Skeletal muscle tissue (tissue), 4 donors: Measurements from ENCODE around the gene BABAM2. TPM values are rescaled to one million over a fixed set of nuclear protein-coding genes. Genes with fewer than 3 reads are reported as not detected.

Source experiments
- H3K27ac ChIP-seq: one replicate; pipeline ENCODE4 v1.7.0; 2013; ENCODE audit warnings: mild to moderate bottlenecking, low read depth, low read length, inconsistent platforms
- H3K27me3 ChIP-seq, 3 donors: one replicate each; pipeline ENCODE4 v1.7.0; 2013; ENCODE audit warnings: low read length in 3 of 3; ENCODE audit not compliant: control insufficient read depth in 3 of 3, insufficient read depth in 3 of 3
- H3K36me3 ChIP-seq, 3 donors: one replicate each; pipeline ENCODE4 v1.7.0; 2013; ENCODE audit warnings: low read length in 3 of 3; ENCODE audit not compliant: control insufficient read depth in 3 of 3, insufficient read depth in 3 of 3
- H3K4me1 ChIP-seq, 3 donors: one replicate each; pipeline ENCODE4 v1.7.0; 2013; ENCODE audit warnings: low read length in 3 of 3, mild to moderate bottlenecking in 3 of 3; ENCODE audit not compliant: control insufficient read depth in 3 of 3, insufficient read depth in 3 of 3
- H3K4me3 ChIP-seq, 3 donors: one replicate each; pipeline ENCODE4 v1.7.0; 2013; ENCODE audit warnings: low read length in 3 of 3
- H3K9ac ChIP-seq, 3 donors: one replicate each; pipeline ENCODE4 v1.7.0; 2013; ENCODE audit warnings: low read length in 3 of 3, mild to moderate bottlenecking in 3 of 3, moderate library complexity in 2 of 3, low read depth in 1 of 3
- H3K9me3 ChIP-seq, 3 donors: one replicate each; pipeline ENCODE4 v1.7.0; 2013; ENCODE audit warnings: low read length in 3 of 3; ENCODE audit not compliant: control insufficient read depth in 3 of 3
- total RNA-seq: library from RNA; depleted of rRNA; stranded (reverse); fragments of >200 nt; gene quantifications from one replicate; pipeline ENCODE4 v1.2.3, GENCODE V29; 2014
- donor health status: Osteomylitis.

BABAM2 gene
- total RNA-seq, 1 donor from 2014 or later, result 24.0 TPM

DNA sequence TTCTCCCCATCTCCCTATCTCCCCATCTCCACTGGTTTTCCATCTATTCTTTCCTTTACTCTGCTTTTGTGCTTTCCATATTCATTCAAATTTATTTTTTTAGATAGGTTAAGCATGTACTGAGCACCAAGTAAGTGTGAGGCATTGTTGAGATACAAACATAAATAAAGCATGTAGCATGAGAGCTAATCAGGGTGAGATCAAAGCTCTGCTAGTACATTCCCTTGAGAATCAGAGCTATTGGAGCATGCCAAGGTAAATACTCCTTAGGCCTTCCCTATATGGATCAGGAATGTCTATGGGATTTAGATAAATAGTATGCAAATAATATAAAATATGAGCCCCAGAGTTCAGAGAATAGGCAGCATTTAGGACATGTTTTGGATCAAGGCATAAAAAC is 25.3 kb downstream of the BABAM2 start:
- Histone ChIP-seq H3K36me3 (no peaks in the 10 kb centered on the region), H3K9ac (no peak overlapping the region), H3K4me1 (peaks cover 16 to 31% (median 18%) of the 10 kb centered on the region in 3 donors), H3K27me3 (no peaks in the 10 kb centered on the region), H3K9me3 (no peaks in the 10 kb centered on the region), H3K27ac (no peak overlapping the region), H3K4me3 (no peak overlapping the region)

DNA sequence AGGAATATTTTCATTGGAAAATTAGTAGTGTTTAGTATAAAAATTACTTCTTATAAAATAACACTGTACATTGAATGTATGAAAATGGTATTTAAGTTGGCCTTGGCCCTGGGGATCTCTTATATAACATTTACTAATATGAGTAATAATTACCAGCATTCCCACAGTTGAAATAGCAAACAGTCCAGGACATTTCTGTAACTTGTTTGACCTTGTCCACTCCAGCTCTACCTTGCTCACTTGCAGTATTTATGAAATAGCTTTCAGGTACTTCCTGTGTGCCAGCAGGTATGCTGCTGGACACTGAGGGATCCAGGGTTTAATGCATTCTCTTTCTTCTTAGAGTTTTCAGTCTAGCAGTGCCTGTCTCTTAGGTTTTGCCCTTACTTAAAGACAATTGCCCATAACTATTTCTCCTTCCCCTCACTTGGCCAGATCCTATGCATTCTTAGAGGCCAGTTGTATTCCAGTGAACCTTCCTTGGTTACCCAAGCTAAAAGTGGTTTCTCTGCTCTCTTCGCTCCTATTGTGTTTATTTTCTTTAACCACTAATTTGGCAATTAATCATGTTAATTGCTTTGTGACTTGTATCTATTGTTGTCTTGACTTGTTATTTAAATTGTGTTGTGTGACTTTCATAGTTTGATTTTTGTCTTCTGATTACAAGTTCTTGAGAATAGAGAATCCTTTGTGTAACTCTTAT is 25.9 kb downstream of the BABAM2 start:
- H3K27me3 ChIP-seq, result no peaks in the 10 kb centered on the region
- H3K9ac ChIP-seq, result no peak overlapping the region
- H3K4me3 ChIP-seq, result no peak overlapping the region
- peaks cover 16 to 29% (median 18%) of the 10 kb centered on the region in 3 donors for H3K4me1 ChIP-seq
- no peaks in the 10 kb centered on the region for H3K36me3 ChIP-seq
- no peak overlapping the region for H3K27ac ChIP-seq
- H3K9me3 ChIP-seq, result no peaks in the 10 kb centered on the region

GRCh38 chr2:27920148-27920885 is 29.8 kb downstream of the BABAM2 start:
- Histone ChIP-seq H3K27ac (peak overlapping the region; percentile 28), H3K27me3 (no peaks in the 10 kb centered on the region), H3K36me3 (no peaks in the 10 kb centered on the region), H3K4me1 (peaks cover 7 to 12% (median 12%) of the 10 kb centered on the region in 3 donors), H3K9ac (no peak overlapping the region), H3K4me3 (no peak overlapping the region), H3K9me3 (no peaks in the 10 kb centered on the region)

DNA sequence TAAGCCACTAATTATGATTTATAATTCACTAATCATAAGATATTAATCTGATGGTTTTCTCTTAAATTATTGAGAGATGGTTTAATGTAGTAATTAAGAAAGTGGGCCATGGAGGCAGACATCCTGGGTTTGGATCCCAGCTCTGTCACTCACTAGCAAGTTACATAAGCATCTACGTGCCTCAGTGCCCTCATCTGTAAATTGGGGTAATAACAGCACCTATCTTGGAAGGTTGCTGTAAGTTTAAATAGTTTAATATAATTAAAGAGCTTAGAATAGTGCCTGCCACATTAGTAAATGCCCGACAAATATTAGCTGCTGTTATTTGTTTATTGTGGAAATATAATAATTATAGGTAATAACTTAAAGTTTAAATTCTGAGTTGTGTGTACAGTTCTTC is 30.9 kb downstream of the BABAM2 start:
- H3K4me3 ChIP-seq, result no peak overlapping the region
- H3K27me3 ChIP-seq, result no peaks in the 10 kb centered on the region
- H3K9me3 ChIP-seq, result no peaks in the 10 kb centered on the region
- H3K9ac ChIP-seq, result no peak overlapping the region
- H3K27ac ChIP-seq, result no peak overlapping the region
- peaks cover 0 to 5% (median 3%) of the 10 kb centered on the region in 3 donors for H3K4me1 ChIP-seq
- no peaks in the 10 kb centered on the region for H3K36me3 ChIP-seq

DNA sequence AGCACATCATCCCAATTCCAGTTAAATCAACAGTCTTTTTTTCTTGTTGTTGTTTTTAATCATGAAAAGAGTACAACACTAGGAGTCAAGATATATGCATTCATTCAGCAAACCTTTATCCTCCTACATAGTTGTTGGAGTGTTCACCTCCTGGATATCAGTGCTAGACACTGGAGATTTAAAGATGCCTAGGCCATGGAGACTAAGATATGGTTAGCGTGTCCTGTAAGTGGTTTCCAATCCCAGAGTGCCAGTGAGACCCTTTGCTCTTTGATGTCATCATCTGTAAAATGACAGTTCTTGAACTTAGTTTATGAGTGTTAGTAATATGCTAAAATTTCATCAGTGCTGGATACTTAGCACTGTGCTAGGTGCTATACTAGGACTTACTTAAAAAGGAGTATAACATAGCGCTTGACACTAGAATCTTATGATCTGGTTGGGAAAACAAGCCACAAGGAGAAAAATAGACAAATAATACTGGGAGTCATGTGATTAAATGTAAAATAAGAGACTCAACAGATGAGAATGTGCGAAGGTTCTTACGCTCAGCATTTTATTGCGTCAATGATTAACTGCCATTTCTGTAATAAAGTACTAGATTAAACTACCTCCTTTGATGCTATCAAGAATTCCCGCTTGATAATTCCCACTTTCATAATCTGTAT is 31.5 kb downstream of the BABAM2 start:
- H3K27me3 ChIP-seq, result no peaks in the 10 kb centered on the region
- H3K9ac ChIP-seq, result no peak overlapping the region
- H3K4me1 ChIP-seq, result peaks cover 0 to 2% (median 0%) of the 10 kb centered on the region in 3 donors
- H3K36me3 ChIP-seq, result no peaks in the 10 kb centered on the region
- H3K9me3 ChIP-seq, result no peaks in the 10 kb centered on the region
- H3K27ac ChIP-seq, result no peak overlapping the region
- no peak overlapping the region for H3K4me3 ChIP-seq

GRCh38 chr2:27922842-27923241 is 32.3 kb downstream of the BABAM2 start:
- H3K4me1 ChIP-seq, result peaks cover 0 to 2% (median 0%) of the 10 kb centered on the region in 3 donors
- no peak overlapping the region for H3K27ac ChIP-seq
- no peaks in the 10 kb centered on the region for H3K9me3 ChIP-seq

GRCh38 chr2:27925766-27926472 is 35.4 kb downstream of the BABAM2 start:
- H3K27ac ChIP-seq, result no peak overlapping the region
- no peak overlapping the region for H3K9ac ChIP-seq
- H3K9me3 ChIP-seq, result no peaks in the 10 kb centered on the region
- peaks cover 0 to 5% (median 4%) of the 10 kb centered on the region in 3 donors for H3K36me3 ChIP-seq
- H3K4me1 ChIP-seq, result no peaks in the 10 kb centered on the region
- H3K4me3 ChIP-seq, result no peak overlapping the region
- H3K27me3 ChIP-seq, result no peaks in the 10 kb centered on the region

More at GRCh38 chr2:27922842-27923241, 32.3 kb downstream of the BABAM2 start:
- no peaks in the 10 kb centered on the region for H3K27me3 ChIP-seq
- H3K36me3 ChIP-seq, result no peaks in the 10 kb centered on the region
- H3K4me3 ChIP-seq, result no peak overlapping the region
- no peak overlapping the region for H3K9ac ChIP-seq

DNA sequence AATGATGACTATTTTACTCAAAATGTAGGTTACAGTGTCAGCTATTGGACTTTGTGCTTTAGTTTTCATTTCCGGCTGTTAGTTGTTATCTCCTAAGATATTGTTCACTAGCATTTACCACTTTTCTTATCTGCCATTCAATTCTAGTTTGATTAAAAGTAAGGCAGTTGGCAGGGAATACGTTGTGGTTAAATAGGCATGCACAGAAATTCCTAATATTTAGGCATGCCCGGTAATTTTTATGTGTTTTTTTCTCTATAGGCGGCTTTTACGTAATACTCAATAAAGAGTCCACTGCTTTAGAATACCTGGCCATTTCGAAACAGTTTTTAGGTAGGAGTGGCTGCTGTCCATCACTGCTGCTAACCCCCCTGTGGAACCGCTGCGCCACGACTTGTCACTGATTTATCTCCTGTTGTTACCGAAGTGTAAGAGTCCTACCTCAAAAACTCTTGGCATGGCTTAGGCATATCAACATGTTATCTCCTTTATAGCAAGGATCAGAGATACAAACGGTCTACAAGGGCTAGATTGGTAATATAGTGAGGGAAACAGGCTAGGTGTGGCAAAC is 39.5 kb downstream of the BABAM2 start:
- Histone ChIP-seq H3K27ac (no peak overlapping the region), H3K9ac (no peak overlapping the region), H3K36me3 (peaks cover 0 to 5% (median 4%) of the 10 kb centered on the region in 3 donors), H3K4me1 (no peaks in the 10 kb centered on the region), H3K4me3 (no peak overlapping the region), H3K27me3 (no peaks in the 10 kb centered on the region), H3K9me3 (no peaks in the 10 kb centered on the region)

- Histone ChIP-seq H3K4me1 (no peaks in the 10 kb centered on the region), H3K9ac (no peak overlapping the region), H3K36me3 (peaks cover 0 to 5% (median 4%) of the 10 kb centered on the region in 3 donors), H3K9me3 (no peaks in the 10 kb centered on the region), H3K27me3 (no peaks in the 10 kb centered on the region), H3K4me3 (no peak overlapping the region), H3K27ac (no peak overlapping the region)
Measured at GRCh38 chr2:27931361-27931950, 40.9 kb downstream of the BABAM2 start.
